Endodermal cell (in vitro differentiated cells): ENCODE data around the gene RELT. TPM values are rescaled to one million over a fixed set of nuclear protein-coding genes. Genes with fewer than 3 reads are reported as not detected.

ENCODE experiments used
- DNase-seq: peaks from one replicate; pipeline ENCODE4 v3.0.0-alpha.2; 2017
- H3K27ac ChIP-seq: 2 replicates; pipeline ENCODE4 v1.5.1; 2013; ENCODE audit warnings: mild to moderate bottlenecking, low read depth, low read length, moderate library complexity
- H3K27me3 ChIP-seq: 2 replicates; pipeline ENCODE4 v1.6.1; 2013; ENCODE audit warnings: mild to moderate bottlenecking, low read length, moderate library complexity; ENCODE audit not compliant: insufficient read depth, control insufficient read depth, poor library complexity, severe bottlenecking
- H3K36me3 ChIP-seq: 2 replicates; pipeline ENCODE4 v1.7.0; 2013; ENCODE audit warnings: mild to moderate bottlenecking, low read length, moderate library complexity; ENCODE audit not compliant: control insufficient read depth, insufficient read depth
- H3K4me1 ChIP-seq: one replicate; pipeline ENCODE4 v1.7.0; 2013; ENCODE audit warnings: low read length; ENCODE audit not compliant: control insufficient read depth, insufficient read depth
- H3K4me3 ChIP-seq: 2 replicates; pipeline ENCODE4 v1.5.1; 2013; ENCODE audit warnings: mild to moderate bottlenecking, low read length, moderate library complexity
- H3K9ac ChIP-seq: 2 replicates; pipeline ENCODE4 v1.6.1; 2013; ENCODE audit warnings: mild to moderate bottlenecking, low read length, moderate library complexity; ENCODE audit not compliant: poor library complexity, severe bottlenecking; ENCODE audit errors: extremely low read depth
- H3K9me3 ChIP-seq: 2 replicates; pipeline ENCODE4 v1.6.1; 2013; ENCODE audit warnings: mild to moderate bottlenecking, low read length, moderate library complexity; ENCODE audit not compliant: control insufficient read depth
- H3K27ac Mint-ChIP-seq: 2 replicates; pipeline ENCODE4 v1.8.0; 2020; ENCODE audit warnings: mixed read lengths
- H3K27me3 Mint-ChIP-seq: 2 replicates; pipeline ENCODE4 v1.8.0; 2021; ENCODE audit warnings: mild to moderate bottlenecking, mixed read lengths; ENCODE audit not compliant: insufficient read depth
- H3K36me3 Mint-ChIP-seq: 2 replicates; pipeline ENCODE4 v1.8.0; 2020; ENCODE audit warnings: low read depth, mixed read lengths
- H3K4me1 Mint-ChIP-seq: 2 replicates; pipeline ENCODE4 v1.8.0; 2020; ENCODE audit warnings: mixed read lengths
- H3K4me3 Mint-ChIP-seq: 2 replicates; pipeline ENCODE4 v1.8.0; 2020; ENCODE audit warnings: mild to moderate bottlenecking, moderate library complexity, mixed read lengths
- H3K9me3 Mint-ChIP-seq: 2 replicates; pipeline ENCODE4 v1.8.0; 2020; ENCODE audit warnings: mild to moderate bottlenecking, mixed read lengths
- CTCF ChIP-seq: fragments of 200-600 bp; sonication (generic); conservative IDR thresholded peaks from 2 replicates; pipeline ENCODE4 v1.5.0; 2021; ENCODE audit warnings: antibody characterized with exemption, mild to moderate bottlenecking
- WGBS, 2 experiments: methylation state at CpG; one replicate each; pipeline versions ENCODE4 v1.1.5 to v1.1.7; 2013; ENCODE audit warnings: missing lambda C conversion rate in 2 of 2, mixed read lengths in 1 of 2; ENCODE audit not compliant: insufficient coverage in 1 of 2, insufficient read length in 1 of 2; 5-methylcytosine and 5-hydroxymethylcytosine counted together
- total RNA-seq, 2 donors: library from RNA; stranded (reverse); fragmentation: NEBNext Ultra II Directional in 1 of 2; extraction: Animal tissue kit (Norgen Biotek cat#: 25700) in 1 of 2; gene quantifications; 2 replicates in 1 of 2; 3 replicates in 1 of 2; pipeline ENCODE4 v1.2.1, GENCODE V29; 2021

Gene RELT
- total RNA-seq, 2 donors from 2014 or later, result 6.9 to 8.9 TPM

DNA sequence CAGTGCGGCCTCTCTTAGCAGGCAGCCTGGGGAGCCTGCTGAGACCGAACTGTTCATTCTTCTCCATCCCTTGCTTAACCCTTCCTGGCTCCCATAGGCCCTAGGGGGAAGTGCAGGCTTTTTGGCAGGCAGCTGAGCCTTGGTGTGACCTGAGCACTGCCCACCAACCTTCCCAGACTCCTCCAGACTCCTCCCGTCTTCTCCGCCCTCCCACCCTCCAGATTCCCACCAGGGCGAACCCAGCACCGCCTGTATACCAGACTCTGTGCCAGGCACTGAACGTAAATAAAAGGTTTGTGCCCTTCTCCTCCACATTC lies 7.9 kb downstream of the RELT start:
- Mint-ChIP-seq H3K4me3 (no peak overlapping the region), H3K27me3 (no peaks in the 10 kb centered on the region), H3K27ac (no peak overlapping the region), H3K36me3 (no peaks in the 10 kb centered on the region), H3K4me1 (peaks cover 9% of the 10 kb centered on the region), H3K9me3 (no peaks in the 10 kb centered on the region)
- no peaks in the 10 kb centered on the region for H3K27me3 ChIP-seq
- H3K4me3 ChIP-seq, result no peak overlapping the region
- no peaks in the 10 kb centered on the region for H3K4me1 ChIP-seq
- no peaks in the 10 kb centered on the region for H3K9me3 ChIP-seq
- H3K9ac ChIP-seq, result no peak overlapping the region
- no peak overlapping the region for H3K27ac ChIP-seq
- WGBS, 2 experiments, result 88 to 96% methylated on average over 5 to 7 of the region's 7 CpGs
- no peaks in the 10 kb centered on the region for H3K36me3 ChIP-seq
- no peak for TF ChIP-seq CTCF
- no peak for DNase-seq

DNA sequence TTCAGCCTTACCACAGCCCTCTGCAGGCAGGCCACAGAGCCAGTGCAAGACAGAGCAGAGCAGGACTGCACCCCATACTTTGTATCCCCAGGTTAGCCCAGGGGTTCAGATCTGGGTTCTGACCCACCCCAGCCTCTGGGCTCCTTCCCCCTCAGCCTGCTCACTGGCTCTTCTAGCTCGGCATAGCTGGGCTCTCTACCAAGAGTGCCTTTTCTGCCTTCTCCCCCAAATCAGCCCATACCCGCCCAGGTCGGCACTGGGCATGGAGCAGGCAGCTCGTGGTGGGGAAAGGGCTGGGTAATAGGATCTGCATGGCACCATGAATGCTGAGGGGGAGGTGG lies 8.3 kb downstream of the RELT start:
- Histone ChIP-seq H3K36me3 (no peaks in the 10 kb centered on the region), H3K9ac (no peak overlapping the region), H3K27ac (no peak overlapping the region), H3K27me3 (no peaks in the 10 kb centered on the region), H3K4me3 (no peak overlapping the region), H3K9me3 (no peaks in the 10 kb centered on the region), H3K4me1 (no peaks in the 10 kb centered on the region)
- no peaks in the 10 kb centered on the region for H3K27me3 Mint-ChIP-seq
- peaks cover 9% of the 10 kb centered on the region for H3K4me1 Mint-ChIP-seq
- no peak overlapping the region for H3K4me3 Mint-ChIP-seq
- no peak for DNase-seq
- H3K27ac Mint-ChIP-seq, result no peak overlapping the region
- 90% methylated on average over 4 of the region's 4 CpGs; no CpG with 5 or more reads in 1 of the 2 experiments for WGBS, 2 experiments
- H3K9me3 Mint-ChIP-seq, result no peaks in the 10 kb centered on the region
- no peak for TF ChIP-seq CTCF
- no peaks in the 10 kb centered on the region for H3K36me3 Mint-ChIP-seq

- no peak overlapping the region for H3K4me3 Mint-ChIP-seq
- Histone ChIP-seq H3K4me3 (no peak overlapping the region), H3K27ac (no peak overlapping the region), H3K9ac (no peak overlapping the region), H3K36me3 (no peaks in the 10 kb centered on the region), H3K9me3 (no peaks in the 10 kb centered on the region), H3K27me3 (no peaks in the 10 kb centered on the region), H3K4me1 (no peaks in the 10 kb centered on the region)
- no peaks in the 10 kb centered on the region for H3K36me3 Mint-ChIP-seq
- no peaks in the 10 kb centered on the region for H3K27me3 Mint-ChIP-seq
- WGBS, 2 experiments, result 84 to 92% methylated on average over 13 to 20 of the region's 21 CpGs
- H3K27ac Mint-ChIP-seq, result peak overlapping the region; percentile 80
- DNase-seq, result no peak
- no peaks in the 10 kb centered on the region for H3K9me3 Mint-ChIP-seq
- TF ChIP-seq CTCF, result no peak
- H3K4me1 Mint-ChIP-seq, result peaks cover 9% of the 10 kb centered on the region
These were observed 8.9 kb downstream of the RELT start for GRCh38 chr11:73384872-73385689.
